SK-N-SH (cell line): ENCODE results near the gene FAM89B. TPM values are rescaled to one million over a fixed set of nuclear protein-coding genes. Genes with fewer than 3 reads are reported as not detected.

Experiments
- CTCF ChIA-PET: fragments of 300-600, 350-600 bp; formaldehyde crosslinking; extraction: SDS; loops from one replicate; lab custom pipeline; 2021; lab: Yijun Ruan, JAX
- POLR2A ChIA-PET: fragments of 350-600 bp; sonication (Branson Sonifier 250); formaldehyde crosslinking; extraction: SDS; loops from one replicate; lab custom pipeline; 2020; ENCODE audit warnings: antibody characterized with exemption, inconsistent platforms; lab: Yijun Ruan, JAX
- DNase-seq: peaks from one replicate; pipeline ENCODE4 v3.0.0; 2012
- H2AFZ ChIP-seq: fragments of 200-600 bp; sonication (generic); 2 replicates; pipeline ENCODE4 v1.8.1; 2016; ENCODE audit warnings: antibody characterized with exemption, mild to moderate bottlenecking, low read depth
- H3F3A ChIP-seq: fragments of 200-600 bp; sonication (generic); replicated peaks from 2 replicates; pipeline ENCODE3; 2016; ENCODE audit warnings: antibody characterized with exemption, mild to moderate bottlenecking; ENCODE audit not compliant: insufficient read depth
- H3K27ac ChIP-seq, 2 experiments: fragments of 200-500 bp in 1 of 2; fragments of 200-600 bp in 1 of 2; sonication (Bioruptor generic) in 1 of 2; sonication (generic), shearing (Covaris generic) in 1 of 2; 2 replicates each; pipeline versions ENCODE4 v1.5.1 to v1.6.1; 2014 to 2016; ENCODE audit warnings: low read depth in 2 of 2, inconsistent platforms in 1 of 2, low read length in 1 of 2, mild to moderate bottlenecking in 1 of 2, mixed read lengths in 1 of 2
- H3K27me3 ChIP-seq: fragments of 200-600 bp; sonication (generic), shearing (Covaris generic); 2 replicates; pipeline ENCODE4 v1.6.1; 2016; ENCODE audit warnings: mixed run types; ENCODE audit not compliant: insufficient read depth
- H3K36me3 ChIP-seq, 2 experiments: fragments of 200-500 bp in 1 of 2; fragments of 200-600 bp in 1 of 2; sonication (Bioruptor generic) in 1 of 2; sonication (generic) in 1 of 2; replicated peaks in 1 of 2; 2 replicates each; pipeline versions ENCODE3 to v1.5.1; 2014 to 2016; ENCODE audit warnings: low read length in 1 of 2, mild to moderate bottlenecking in 1 of 2; ENCODE audit not compliant: insufficient read depth in 2 of 2, control insufficient read depth in 1 of 2
- H3K4me1 ChIP-seq, 2 experiments: fragments of 200-500 bp in 1 of 2; fragments of 200-600 bp in 1 of 2; sonication (Bioruptor generic) in 1 of 2; sonication (generic), shearing (Covaris generic) in 1 of 2; 2 replicates each; pipeline versions ENCODE4 v1.5.1 to v1.6.1; 2014 to 2016; ENCODE audit warnings: low read depth in 1 of 2, low read length in 1 of 2, mixed run types in 1 of 2; ENCODE audit not compliant: insufficient read depth in 2 of 2, control insufficient read depth in 1 of 2
- H3K4me2 ChIP-seq: fragments of 200-600 bp; sonication (generic), shearing (Covaris generic); 2 replicates; pipeline ENCODE4 v1.6.1; 2017; ENCODE audit warnings: mixed run types
- H3K4me3 ChIP-seq, 2 experiments: fragments of 200-500 bp in 1 of 2; fragments of 200-600 bp in 1 of 2; sonication (Bioruptor generic) in 1 of 2; sonication (generic), shearing (Covaris generic) in 1 of 2; 2 replicates each; pipeline versions ENCODE4 v1.5.1 to v1.8.1; 2014 to 2016; ENCODE audit warnings: low read depth in 2 of 2, inconsistent platforms in 1 of 2, low read length in 1 of 2, mild to moderate bottlenecking in 1 of 2, mixed read lengths in 1 of 2, moderate library complexity in 1 of 2
- H3K79me2 ChIP-seq: fragments of 200-600 bp; sonication (generic); 2 replicates; pipeline ENCODE4 v1.8.1; 2017; ENCODE audit warnings: mild to moderate bottlenecking; ENCODE audit not compliant: insufficient read depth
- H3K9ac ChIP-seq: fragments of 200-600 bp; sonication (generic); 2 replicates; pipeline ENCODE4 v1.6.1; 2017; ENCODE audit warnings: mixed run types
- H3K9me2 ChIP-seq: fragments of 200-600 bp; sonication (generic); 2 replicates; pipeline ENCODE4 v1.6.1; 2017; ENCODE audit warnings: mixed run types
- H3K9me3 ChIP-seq: fragments of 200-600 bp; sonication (generic); 2 replicates; pipeline ENCODE4 v1.6.1; 2017; ENCODE audit warnings: mixed run types, mild to moderate bottlenecking, moderate library complexity
- H4K20me1 ChIP-seq: fragments of 200-600 bp; sonication (generic); 2 replicates; pipeline ENCODE4 v1.6.1; 2017; ENCODE audit warnings: mild to moderate bottlenecking, mixed run types; ENCODE audit not compliant: insufficient read depth
- CHD2 ChIP-seq: fragments of 150-350 bp; IDR thresholded peaks from 2 replicates; pipeline ENCODE4 v1.6.1; 2018; ENCODE audit warnings: low read length; ENCODE audit not compliant: partially characterized antibody
- ELF1 ChIP-seq: IDR thresholded peaks from 2 replicates; pipeline ENCODE4 v1.4.0; 2012
- EP300 ChIP-seq, 2 experiments: IDR thresholded peaks; 2 replicates each; pipeline versions ENCODE4 v1.4.0 to v1.6.1; 2012; ENCODE audit warnings: borderline replicate concordance in 1 of 2, low read depth in 1 of 2, low read length in 1 of 2
- EZH2phosphoT487 ChIP-seq: fragments of 200-600 bp; sonication (generic); IDR thresholded peaks from 2 replicates; pipeline ENCODE4 v1.6.1; 2017; ENCODE audit warnings: low read depth, mixed run types, mild to moderate bottlenecking, antibody characterized with exemption, moderate library complexity, borderline replicate concordance
- FOXJ3 ChIP-seq: sonication (generic); formaldehyde crosslinking; IDR thresholded peaks from 2 replicates; pipeline ENCODE4 v1.5.1; 2020; ENCODE audit warnings: mild to moderate bottlenecking, missing genetic modification reagents
- FOXM1 ChIP-seq: IDR thresholded peaks from 2 replicates; pipeline ENCODE4 v1.4.0; 2012; ENCODE audit warnings: low read depth, mild to moderate bottlenecking
- GABPA ChIP-seq: IDR thresholded peaks from 2 replicates; pipeline ENCODE4 v1.4.0; 2012; ENCODE audit warnings: low read depth, mild to moderate bottlenecking
- GATA2 ChIP-seq: sonication (generic); formaldehyde crosslinking; IDR thresholded peaks from 2 replicates; pipeline ENCODE4 v1.5.0; 2020; ENCODE audit warnings: mild to moderate bottlenecking, missing genetic modification reagents
- JUND ChIP-seq: IDR thresholded peaks from 2 replicates; pipeline ENCODE4 v1.4.0; 2012
- MEF2A ChIP-seq: IDR thresholded peaks from 2 replicates; pipeline ENCODE4 v1.4.0; 2012; ENCODE audit warnings: low read depth, borderline replicate concordance
- NFIC ChIP-seq: IDR thresholded peaks from 2 replicates; pipeline ENCODE4 v1.4.0; 2012; ENCODE audit warnings: borderline replicate concordance
- NRF1 ChIP-seq: IDR thresholded peaks from 2 replicates; pipeline ENCODE4 v1.6.1; 2012; ENCODE audit warnings: low read depth, mild to moderate bottlenecking, low read length
- RAD21 ChIP-seq: IDR thresholded peaks from 2 replicates; pipeline ENCODE4 v1.6.1; 2012; ENCODE audit warnings: mild to moderate bottlenecking, low read length
- RXRA ChIP-seq: IDR thresholded peaks from 2 replicates; pipeline ENCODE4 v1.4.0; 2012; ENCODE audit warnings: low read depth, mild to moderate bottlenecking, borderline replicate concordance
- SIN3A ChIP-seq: IDR thresholded peaks from 2 replicates; pipeline ENCODE4 v1.6.1; 2012; ENCODE audit warnings: low read depth, mild to moderate bottlenecking, low read length, moderate library complexity, borderline replicate concordance
- SMC3 ChIP-seq: IDR thresholded peaks from 2 replicates; pipeline ENCODE4 v1.6.1; 2012; ENCODE audit warnings: low read depth, low read length, improper control_type of control experiment
- WGBS: methylation state at CpG from one replicate; pipeline ENCODE4 v1.1.6; 2017; ENCODE audit warnings: low lambda C conversion rate; 5-methylcytosine and 5-hydroxymethylcytosine counted together
- polyA plus RNA-seq, 3 experiments: library from polyadenylated mRNA; depleted of rRNA; stranded (reverse); fragments of >200 nt; gene quantifications; 2 replicates each; pipeline ENCODE4 v1.2.3, GENCODE V29; 2012
- TF ChIP-seq, protein P1 (sequence below): fragments of 200-600 bp; sonication (generic); IDR thresholded peaks from 2 replicates; pipeline ENCODE4 v1.6.1; 2017; ENCODE audit warnings: antibody characterized with exemption, mild to moderate bottlenecking, moderate library complexity
- TF ChIP-seq, protein P2 (sequence below): IDR thresholded peaks from 2 replicates; pipeline ENCODE4 v1.4.0; 2012; ENCODE audit warnings: low read depth
- TF ChIP-seq, protein P3 (sequence below): fragments of 150-350 bp; IDR thresholded peaks from 2 replicates; pipeline ENCODE4 v1.6.1; 2016; ENCODE audit warnings: mild to moderate bottlenecking, low read depth, low read length

The FAM89B gene
- polyA plus RNA-seq, 1 of the 3 experiments (the other 2 are of a cell fraction) = 65.3 TPM

DNA sequence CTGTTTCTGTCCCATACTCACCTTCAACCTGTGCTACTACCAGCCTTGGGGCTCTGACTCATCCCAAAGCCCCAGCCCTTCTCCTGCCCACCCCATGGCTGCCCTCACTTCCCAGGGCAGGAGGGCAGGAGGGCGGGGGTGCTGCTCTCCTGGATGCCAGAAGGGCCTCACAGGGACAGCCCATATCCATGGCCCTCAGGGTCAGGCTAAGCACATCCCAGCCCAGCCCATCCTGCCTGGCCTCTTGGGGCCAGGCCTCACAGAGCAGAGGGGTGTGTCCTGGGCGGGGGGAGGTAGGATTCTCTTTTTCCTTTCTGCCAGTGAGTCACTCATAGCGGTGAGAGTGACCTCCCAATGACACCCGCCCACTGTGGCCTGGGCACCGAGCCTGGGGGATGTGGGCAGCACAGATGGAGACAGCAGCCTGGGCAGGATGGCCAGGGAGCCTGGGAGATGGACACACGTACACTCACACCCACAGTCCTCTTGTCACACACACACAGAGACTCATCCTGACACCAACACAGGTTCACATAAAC lies 16.6 kb upstream of the FAM89B start (continued):
- TF ChIP-seq, protein P1, sequence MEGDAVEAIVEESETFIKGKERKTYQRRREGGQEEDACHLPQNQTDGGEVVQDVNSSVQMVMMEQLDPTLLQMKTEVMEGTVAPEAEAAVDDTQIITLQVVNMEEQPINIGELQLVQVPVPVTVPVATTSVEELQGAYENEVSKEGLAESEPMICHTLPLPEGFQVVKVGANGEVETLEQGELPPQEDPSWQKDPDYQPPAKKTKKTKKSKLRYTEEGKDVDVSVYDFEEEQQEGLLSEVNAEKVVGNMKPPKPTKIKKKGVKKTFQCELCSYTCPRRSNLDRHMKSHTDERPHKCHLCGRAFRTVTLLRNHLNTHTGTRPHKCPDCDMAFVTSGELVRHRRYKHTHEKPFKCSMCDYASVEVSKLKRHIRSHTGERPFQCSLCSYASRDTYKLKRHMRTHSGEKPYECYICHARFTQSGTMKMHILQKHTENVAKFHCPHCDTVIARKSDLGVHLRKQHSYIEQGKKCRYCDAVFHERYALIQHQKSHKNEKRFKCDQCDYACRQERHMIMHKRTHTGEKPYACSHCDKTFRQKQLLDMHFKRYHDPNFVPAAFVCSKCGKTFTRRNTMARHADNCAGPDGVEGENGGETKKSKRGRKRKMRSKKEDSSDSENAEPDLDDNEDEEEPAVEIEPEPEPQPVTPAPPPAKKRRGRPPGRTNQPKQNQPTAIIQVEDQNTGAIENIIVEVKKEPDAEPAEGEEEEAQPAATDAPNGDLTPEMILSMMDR = no peak
- TF ChIP-seq, protein P2, sequence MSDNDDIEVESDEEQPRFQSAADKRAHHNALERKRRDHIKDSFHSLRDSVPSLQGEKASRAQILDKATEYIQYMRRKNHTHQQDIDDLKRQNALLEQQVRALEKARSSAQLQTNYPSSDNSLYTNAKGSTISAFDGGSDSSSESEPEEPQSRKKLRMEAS = peak; percentile 81
- no peak for TF ChIP-seq EZH2phosphoT487
- no peak for TF ChIP-seq MEF2A
- TF ChIP-seq RAD21 = no peak
- peak in 1 of 2 experiments; percentile 63; a peak in 1 of 4 replicates for TF ChIP-seq EP300 (IDR thresholded peaks at IDR 0.05; ENCODE audit: borderline replicate concordance in 1 of 2, low read depth in 1 of 2, low read length in 1 of 2)
- TF ChIP-seq JUND = peak; percentile 81; the same call in 1 of the 2 replicates
- no peak for TF ChIP-seq ELF1
- TF ChIP-seq GATA2 (CRISPR knock-in tag) = no peak
- TF ChIP-seq RXRA = peak; percentile 100
- TF ChIP-seq, all 33 proteins: peak for 13

DNA sequence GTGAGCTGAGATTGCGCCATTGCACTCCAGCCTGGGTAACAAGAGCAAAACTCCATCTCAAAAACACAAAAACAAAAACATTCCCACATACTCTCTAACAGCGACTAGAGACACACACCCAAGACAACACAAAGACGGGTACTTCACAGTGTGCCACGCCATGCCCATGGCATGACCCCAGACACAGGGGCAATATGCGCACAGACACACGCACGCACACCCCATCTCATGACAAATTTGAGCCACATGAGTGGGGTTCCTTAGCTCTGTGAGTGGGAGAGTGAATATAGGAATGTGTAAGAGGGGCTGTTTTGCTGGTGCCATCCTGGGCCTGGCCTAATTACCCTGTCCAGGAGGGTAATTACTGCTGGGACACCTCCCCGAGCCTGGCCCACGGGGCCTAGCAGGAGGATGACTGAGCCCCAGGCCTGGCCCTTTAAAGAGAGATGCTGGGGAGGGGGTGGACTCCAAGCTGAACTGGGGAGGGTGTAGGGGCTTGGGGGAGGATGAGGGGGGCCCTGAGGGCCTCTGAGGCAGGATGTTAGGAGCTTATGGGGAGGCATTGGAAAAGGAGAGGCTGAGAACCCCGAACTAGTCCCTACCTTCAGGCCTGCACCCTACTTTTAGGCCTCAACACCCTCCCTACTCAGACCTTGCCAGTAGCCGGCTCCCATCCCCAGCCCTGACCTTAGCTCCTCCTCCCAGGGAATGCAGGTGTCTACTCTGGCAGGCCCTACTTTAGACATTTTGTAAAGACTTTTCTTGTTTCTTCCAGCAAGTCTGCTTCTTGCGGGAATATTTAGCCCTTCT lies 15.7 kb upstream of the FAM89B start:
- 80% methylated on average over 10 of the region's 12 CpGs for WGBS
- H3K27ac ChIP-seq = peak overlapping the region; percentile 97
- H3F3A ChIP-seq = peaks cover 39% of the 10 kb centered on the region
- ChIA-PET CTCF (interaction anchor here (1.0 to 3.5 kb wide), 9 partner anchors 12 to 82 kb away, joined by 3 to 53 read pairs (median 4); partner anchors contain the start of genes MAP3K11 and ZNRD2), POLR2A (no interaction called here)
- H3K36me3 ChIP-seq = peaks cover 5 to 18% of the 10 kb centered on the region in 2 experiments
- H3K4me2 ChIP-seq = peak overlapping the region; percentile 93
- no peaks in the 10 kb centered on the region for H3K27me3 ChIP-seq
- no peak for DNase-seq
- peaks cover 50% of the 10 kb centered on the region for H3K79me2 ChIP-seq
- peak overlapping the region; percentile 65 to 85 for H3K4me3 ChIP-seq
- peak overlapping the region; percentile 87 for H3K9ac ChIP-seq
- no peak overlapping the region for H2AFZ ChIP-seq
- peaks cover 17% of the 10 kb centered on the region for H4K20me1 ChIP-seq
- TF ChIP-seq, protein P3, sequence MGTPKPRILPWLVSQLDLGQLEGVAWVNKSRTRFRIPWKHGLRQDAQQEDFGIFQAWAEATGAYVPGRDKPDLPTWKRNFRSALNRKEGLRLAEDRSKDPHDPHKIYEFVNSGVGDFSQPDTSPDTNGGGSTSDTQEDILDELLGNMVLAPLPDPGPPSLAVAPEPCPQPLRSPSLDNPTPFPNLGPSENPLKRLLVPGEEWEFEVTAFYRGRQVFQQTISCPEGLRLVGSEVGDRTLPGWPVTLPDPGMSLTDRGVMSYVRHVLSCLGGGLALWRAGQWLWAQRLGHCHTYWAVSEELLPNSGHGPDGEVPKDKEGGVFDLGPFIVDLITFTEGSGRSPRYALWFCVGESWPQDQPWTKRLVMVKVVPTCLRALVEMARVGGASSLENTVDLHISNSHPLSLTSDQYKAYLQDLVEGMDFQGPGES = no peak
- no peak for TF ChIP-seq GABPA
- TF ChIP-seq, protein P1 = no peak
- TF ChIP-seq NRF1 = no peak
- TF ChIP-seq NFIC = no peak
- no peak for TF ChIP-seq SIN3A
- no peak for TF ChIP-seq SMC3
- no peak for TF ChIP-seq EZH2phosphoT487
- TF ChIP-seq FOXM1 = no peak
- no peak for TF ChIP-seq FOXJ3 (CRISPR knock-in tag)
- no peak for TF ChIP-seq CHD2
- no peaks in the 10 kb centered on the region for H3K9me2 ChIP-seq
- H3K4me1 ChIP-seq = peaks cover 47 to 66% of the 10 kb centered on the region in 2 experiments
- H3K9me3 ChIP-seq = no peaks in the 10 kb centered on the region
